Measurements from ENCODE around the gene PIK3AP1.

- TF ChIP-seq IRF1 (CRISPR knock-in tag; IDR thresholded peaks at IDR 0.05) (no peak), NR1H2 (CRISPR knock-in tag; IDR thresholded peaks at IDR 0.05) (no peak), SP1 (CRISPR knock-in tag; conservative IDR thresholded peaks at IDR 0.05) (no peak), CTCF (IDR thresholded peaks at IDR 0.05) (no peak), ZNF121 (CRISPR knock-in tag; IDR thresholded peaks at IDR 0.05) (no peak), E2F5 (CRISPR knock-in tag; IDR thresholded peaks at IDR 0.05) (no peak), MXD4 (CRISPR knock-in tag; IDR thresholded peaks at IDR 0.05; ENCODE audit: borderline replicate concordance) (no peak), USF2 (CRISPR knock-in tag; IDR thresholded peaks at IDR 0.05) (no peak), ZNF512 (CRISPR knock-in tag; IDR thresholded peaks at IDR 0.05; ENCODE audit: borderline replicate concordance) (no peak), MAX (CRISPR knock-in tag; IDR thresholded peaks at IDR 0.05) (no peak), RELA (CRISPR knock-in tag; IDR thresholded peaks at IDR 0.05; ENCODE audit: borderline replicate concordance) (no peak)
These were observed 93.5 kb downstream of the PIK3AP1 start for GRCh38 chr10:96626795-96627194.
